Epithelial cell of alveolus of lung (primary cell): ENCODE data around the gene TMEM192. TPM values are rescaled to one million over a fixed set of nuclear protein-coding genes. Genes with fewer than 3 reads are reported as not detected.

Experiments
- total RNA-seq: library from RNA; depleted of rRNA; stranded (reverse); fragments of >200 nt; gene quantifications from 2 replicates; pipeline ENCODE4 v1.2.1, GENCODE V29; 2015

TMEM192 gene
- total RNA-seq = 8.9 and 10.4 TPM in 2 replicates

DNA sequence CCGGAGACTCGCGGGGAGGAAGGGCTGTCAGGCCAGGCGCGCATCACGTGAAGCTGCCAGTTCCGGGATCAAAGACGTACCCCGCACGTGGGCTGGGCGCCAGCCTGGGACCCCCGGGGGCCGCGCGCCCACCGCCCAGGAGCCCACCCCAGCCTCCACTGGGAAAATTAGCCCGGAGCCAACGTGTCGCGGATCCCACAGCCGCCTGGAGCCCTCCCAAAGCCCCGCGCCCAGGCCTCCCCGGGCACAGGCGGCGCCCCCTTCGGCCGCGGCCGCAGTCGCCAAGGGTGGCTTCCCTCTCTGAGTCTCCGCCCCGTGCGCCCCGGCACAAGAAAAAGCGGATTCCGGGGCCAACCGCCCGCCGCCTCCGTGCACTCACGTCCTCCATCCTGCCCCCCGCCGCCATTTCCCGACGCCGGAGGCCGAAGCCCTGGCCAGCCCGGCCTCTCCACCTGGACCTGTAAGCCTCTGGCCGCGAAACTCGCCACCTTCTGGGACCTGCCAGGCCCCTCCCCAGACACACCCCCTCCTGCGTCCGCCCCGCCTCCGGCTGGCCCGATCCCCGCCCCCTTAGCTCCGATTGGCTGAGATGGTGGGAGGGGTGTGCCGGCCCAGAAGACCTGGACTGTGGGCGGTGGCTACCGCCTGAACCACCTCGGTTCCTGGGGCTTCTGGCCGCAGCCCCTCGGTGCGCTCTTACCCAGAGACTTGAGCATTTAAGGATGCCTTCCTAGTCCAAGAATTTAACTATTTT, at the start of gene TMEM192:
TMEM192 (minus strand) TSS at position 493 of the 754 bp plus-strand sequence; CDS start at position 406, 87 bp downstream.

DNA sequence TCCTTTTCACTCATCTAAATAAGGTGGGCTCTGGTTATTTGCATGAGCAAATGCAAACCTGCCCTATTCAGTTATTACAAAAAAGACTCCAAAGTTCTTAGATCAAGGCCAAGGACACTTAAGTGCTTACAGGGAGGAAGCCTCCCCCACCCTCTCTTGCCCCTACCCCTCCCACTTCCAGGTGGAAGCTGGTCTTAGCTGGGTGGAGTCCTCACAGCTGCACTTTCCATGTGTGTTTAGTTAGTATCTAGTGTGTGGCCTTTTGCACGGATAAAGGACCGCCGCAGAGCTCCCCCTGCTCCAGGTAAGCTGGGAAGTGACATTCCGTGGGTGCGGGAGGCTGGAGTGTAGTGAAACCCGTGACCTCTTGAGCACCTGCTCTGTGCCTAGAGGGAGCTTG, 59.0 kb downstream of the TMEM192 start, which contains the start of gene TRIM75:
TRIM75 (plus strand) TSS at position 222 of the 400 bp plus-strand sequence. CDS start 5,282 bp downstream, outside the sequence.

DNA sequence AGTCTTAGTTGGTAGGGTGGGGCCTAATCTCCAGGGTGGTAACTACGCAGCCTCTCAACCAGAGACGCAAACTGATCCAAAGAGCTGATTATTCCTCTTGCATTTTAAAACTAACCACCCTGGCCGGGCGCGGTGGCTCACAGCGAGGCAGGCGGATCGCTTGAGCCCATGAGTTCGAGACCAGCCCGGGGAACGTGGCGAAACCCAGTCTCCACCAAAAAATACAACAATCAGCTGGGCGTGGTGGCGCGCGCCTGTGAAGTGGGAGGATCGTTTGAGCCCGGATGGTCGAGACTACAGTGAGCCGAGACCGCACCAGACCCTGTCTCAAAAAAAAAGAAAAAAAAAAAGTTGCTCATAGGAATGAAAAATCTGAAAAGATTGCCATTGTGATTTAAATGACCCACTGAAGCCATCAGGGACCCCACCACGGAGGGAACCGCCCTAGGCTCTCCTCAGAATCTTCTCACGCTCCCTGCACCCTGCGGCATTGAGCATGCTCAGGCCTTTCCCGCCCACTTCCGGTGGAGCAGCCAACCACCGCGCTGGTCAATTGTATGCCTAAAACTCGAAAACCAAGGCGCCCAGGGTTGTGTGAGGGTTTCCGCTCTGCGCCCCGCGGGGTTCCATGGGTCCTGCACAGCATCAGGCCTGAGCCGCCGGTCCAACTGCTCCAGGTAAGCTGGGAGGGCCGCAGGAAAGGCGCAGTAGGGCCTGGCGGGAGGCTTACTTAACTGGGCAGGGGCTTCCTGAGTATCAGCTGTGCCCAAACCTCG, 81.0 kb downstream of the TMEM192 start, which contains the start of gene TRIM60:
TRIM60 (plus strand) TSS at position 564 of the 776 bp plus-strand sequence. CDS start 8,074 bp downstream, outside the sequence.

Other genes with a start within 250 kb of the TMEM192 start
- not detected in 2 replicates for gene APELA, start 235.7 kb downstream of the TMEM192 start, total RNA-seq
- gene TRIM61, start 135.2 kb downstream of the TMEM192 start, total RNA-seq = 2.5 and 2.7 TPM in 2 replicates
- not detected in 2 replicates for gene TRIM60, start 80.9 kb downstream of the TMEM192 start, total RNA-seq
- gene TRIM75, start 59.0 kb downstream of the TMEM192 start, total RNA-seq = not detected in 2 replicates
- 7.9 and 8.5 TPM in 2 replicates for gene KLHL2, start 94.7 kb upstream of the TMEM192 start, total RNA-seq
- 50.4 and 302 TPM in 2 replicates for gene MSMO1, start 214.8 kb upstream of the TMEM192 start, total RNA-seq